Measurements from ENCODE around the gene CLCN4.

Gene CLCN4

GRCh38 chrX:10156199-10157031 lies at the start of gene CLCN4:
CLCN4 (plus strand) TSS chrX:10156975; CDS start chrX:10185033, 28,058 bp downstream.
- no peak for DNase-seq

GRCh38 chrX:10107483-10107882 lies 49.3 kb upstream of the CLCN4 start:
- no peak for DNase-seq

GRCh38 chrX:10108288-10108687 lies 48.5 kb upstream of the CLCN4 start:
- no peak for DNase-seq

- DNase-seq, result no peak
These were observed 47.1 kb upstream of the CLCN4 start for GRCh38 chrX:10109695-10110094.

GRCh38 chrX:10110316-10110935 lies 46.3 kb upstream of the CLCN4 start:
- no peak for DNase-seq

- no peak for DNase-seq
These were observed 45.8 kb upstream of the CLCN4 start for GRCh38 chrX:10110984-10111363.

- DNase-seq, result no peak
These were observed 45.2 kb upstream of the CLCN4 start for GRCh38 chrX:10111364-10112148.

GRCh38 chrX:10112510-10112909 lies 44.3 kb upstream of the CLCN4 start:
- DNase-seq, result no peak

- no peak for DNase-seq
These were observed 41.7 kb upstream of the CLCN4 start for GRCh38 chrX:10115082-10115481.

- DNase-seq, result no peak
These were observed 39.5 kb upstream of the CLCN4 start for GRCh38 chrX:10117301-10117700.

GRCh38 chrX:10117864-10118377 lies 38.9 kb upstream of the CLCN4 start:
- no peak for DNase-seq

GRCh38 chrX:10118530-10118929 lies 38.2 kb upstream of the CLCN4 start:
- DNase-seq, result no peak

GRCh38 chrX:10119399-10119990 lies 37.3 kb upstream of the CLCN4 start:
- peak; percentile 15 for DNase-seq

- no peak for DNase-seq
These were observed 36.4 kb upstream of the CLCN4 start for GRCh38 chrX:10120331-10120730.

- no peak for DNase-seq
These were observed 35.9 kb upstream of the CLCN4 start for GRCh38 chrX:10120828-10121227.

GRCh38 chrX:10121787-10122186 lies 35.0 kb upstream of the CLCN4 start:
- DNase-seq, result no peak

GRCh38 chrX:10124506-10125247 lies 32.1 kb upstream of the CLCN4 start:
- peak; percentile 6 for DNase-seq

- DNase-seq, result no peak
These were observed 31.5 kb upstream of the CLCN4 start for GRCh38 chrX:10125248-10125615.

- no peak for DNase-seq
These were observed 30.7 kb upstream of the CLCN4 start for GRCh38 chrX:10126044-10126443.

- no peak for DNase-seq
These were observed 29.9 kb upstream of the CLCN4 start for GRCh38 chrX:10126834-10127233.

GRCh38 chrX:10128386-10128785 lies 28.4 kb upstream of the CLCN4 start:
- DNase-seq, result no peak

- no peak for DNase-seq
These were observed 27.5 kb upstream of the CLCN4 start for GRCh38 chrX:10129229-10129628.

Measured in NCI-H2029 treated with DMSO at 0.1 percent for 48 hours (cell line).